Panc1 (cell line): ENCODE measurements around the gene SNCG.

Source experiments
- POLR2AphosphoS5 ChIP-seq: IDR thresholded peaks from 2 replicates; pipeline ENCODE4 v1.6.1; 2012; ENCODE audit warnings: mild to moderate bottlenecking, low read depth, low read length, moderate library complexity
- TF ChIP-seq, protein P1 (sequence below): fragments of 450-650 bp; IDR thresholded peaks from 2 replicates; pipeline ENCODE4 v1.5.1; 2017; ENCODE audit warnings: mild to moderate bottlenecking

DNA sequence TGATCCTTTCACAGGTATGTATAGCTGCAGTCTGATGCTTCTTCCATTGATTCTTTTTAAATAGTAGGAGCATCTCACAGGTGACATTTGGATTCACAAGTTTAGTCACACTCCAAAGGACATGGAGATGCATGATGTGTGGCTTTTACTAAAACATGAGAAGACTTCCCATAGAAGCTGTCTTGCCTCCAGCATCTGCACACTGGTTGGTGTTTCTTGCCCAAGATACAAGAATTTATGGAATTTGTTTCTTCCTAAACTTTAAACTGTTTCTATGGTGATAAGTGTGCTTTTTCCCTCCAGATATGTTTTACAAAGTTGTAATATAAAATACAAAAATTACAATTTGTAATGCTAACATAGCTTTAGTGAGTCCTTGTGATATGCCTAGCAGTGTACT is 34.1 kb downstream of the SNCG start:
- TF ChIP-seq POLR2AphosphoS5: no peak
- TF ChIP-seq, protein P1, sequence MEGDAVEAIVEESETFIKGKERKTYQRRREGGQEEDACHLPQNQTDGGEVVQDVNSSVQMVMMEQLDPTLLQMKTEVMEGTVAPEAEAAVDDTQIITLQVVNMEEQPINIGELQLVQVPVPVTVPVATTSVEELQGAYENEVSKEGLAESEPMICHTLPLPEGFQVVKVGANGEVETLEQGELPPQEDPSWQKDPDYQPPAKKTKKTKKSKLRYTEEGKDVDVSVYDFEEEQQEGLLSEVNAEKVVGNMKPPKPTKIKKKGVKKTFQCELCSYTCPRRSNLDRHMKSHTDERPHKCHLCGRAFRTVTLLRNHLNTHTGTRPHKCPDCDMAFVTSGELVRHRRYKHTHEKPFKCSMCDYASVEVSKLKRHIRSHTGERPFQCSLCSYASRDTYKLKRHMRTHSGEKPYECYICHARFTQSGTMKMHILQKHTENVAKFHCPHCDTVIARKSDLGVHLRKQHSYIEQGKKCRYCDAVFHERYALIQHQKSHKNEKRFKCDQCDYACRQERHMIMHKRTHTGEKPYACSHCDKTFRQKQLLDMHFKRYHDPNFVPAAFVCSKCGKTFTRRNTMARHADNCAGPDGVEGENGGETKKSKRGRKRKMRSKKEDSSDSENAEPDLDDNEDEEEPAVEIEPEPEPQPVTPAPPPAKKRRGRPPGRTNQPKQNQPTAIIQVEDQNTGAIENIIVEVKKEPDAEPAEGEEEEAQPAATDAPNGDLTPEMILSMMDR: no peak
